ENCODE data around the gene POU5F1.

POU5F1 gene

GRCh38 chr6:31139599-31139998 is 30.9 kb downstream of the POU5F1 start:
- no peak overlapping the region for H3K4me3 ChIP-seq (ENCODE audit: low read length)
- no peak overlapping the region for H2BK15ac ChIP-seq (replicated peaks; ENCODE audit: low read depth)
- H3K27me3 ChIP-seq (ENCODE audit: insufficient read depth, low read length, poor library complexity) = no peaks in the 10 kb centered on the region
- H4K5ac ChIP-seq (ENCODE audit: low read length) = no peak overlapping the region
- H2AK5ac ChIP-seq (ENCODE audit: low read length) = no peak overlapping the region
- H3K4ac ChIP-seq (ENCODE audit: low read depth, low read length) = no peak overlapping the region
- no peaks in the 10 kb centered on the region for H3K79me1 ChIP-seq (ENCODE audit: low read length)
- no peak overlapping the region for H2BK120ac ChIP-seq (ENCODE audit: low read depth, low read length)
- no peak overlapping the region for H3K18ac ChIP-seq (ENCODE audit: low read length)
- peak overlapping the region; percentile 65 for H3K56ac ChIP-seq (ENCODE audit: low read length)
- H3K4me2 ChIP-seq (ENCODE audit: low read length) = no peak overlapping the region
- no peak overlapping the region for H3K27ac ChIP-seq (ENCODE audit: low read depth, low read length)
- H2BK5ac ChIP-seq (ENCODE audit: low read length) = peak overlapping the region; percentile 40
- no peaks in the 10 kb centered on the region for H3K79me2 ChIP-seq (ENCODE audit: control insufficient read depth, insufficient read depth, low read length)
- H3K36me3 ChIP-seq (ENCODE audit: control insufficient read depth, insufficient read depth, low read length) = no peaks in the 10 kb centered on the region
- H3K4me1 ChIP-seq (ENCODE audit: control insufficient read depth, low read depth, low read length) = peaks cover 13% of the 10 kb centered on the region
- no peak overlapping the region for H3K9ac ChIP-seq (ENCODE audit: low read length)
- WGBS (ENCODE audit: extremely low coverage, insufficient coverage, low lambda C conversion rate) = no CpG with 5 or more reads among the region's 4 CpGs
- no peak overlapping the region for H3K23ac ChIP-seq (ENCODE audit: low read length)
- H4K8ac ChIP-seq (ENCODE audit: low read depth, low read length) = no peak overlapping the region
- DNase-seq = peak; percentile 94

GRCh38 chr6:31138982-31139381 is 31.5 kb downstream of the POU5F1 start, which contains the start of gene PSORS1C2:
Gene PSORS1C2 (minus strand): TSS chr6:31139066. CDS start chr6:31139026, 40 bp downstream.
- Histone ChIP-seq H3K79me2 (ENCODE audit: control insufficient read depth, insufficient read depth, low read length) (no peaks in the 10 kb centered on the region), H3K27me3 (ENCODE audit: insufficient read depth, low read length, poor library complexity) (no peaks in the 10 kb centered on the region), H3K27ac (ENCODE audit: low read depth, low read length) (no peak within 1 kb of the TSS), H3K4ac (ENCODE audit: low read depth, low read length) (peak within 1 kb of the TSS; percentile 28), H2BK5ac (ENCODE audit: low read length) (peak within 1 kb of the TSS; percentile 40), H4K8ac (ENCODE audit: low read depth, low read length) (no peak within 1 kb of the TSS), H3K23ac (ENCODE audit: low read length) (no peak within 1 kb of the TSS), H2BK15ac (replicated peaks; ENCODE audit: low read depth) (no peak within 1 kb of the TSS), H2BK120ac (ENCODE audit: low read depth, low read length) (no peak within 1 kb of the TSS), H3K4me1 (ENCODE audit: control insufficient read depth, low read depth, low read length) (peaks cover 13% of the 10 kb centered on the region), H4K5ac (ENCODE audit: low read length) (no peak within 1 kb of the TSS), H3K4me3 (ENCODE audit: low read length) (no peak within 1 kb of the TSS), H3K79me1 (ENCODE audit: low read length) (no peaks in the 10 kb centered on the region), H3K18ac (ENCODE audit: low read length) (peak within 1 kb of the TSS; percentile 35), H3K36me3 (ENCODE audit: control insufficient read depth, insufficient read depth, low read length) (no peaks in the 10 kb centered on the region), H3K9ac (ENCODE audit: low read length) (no peak within 1 kb of the TSS), H3K56ac (ENCODE audit: low read length) (peak within 1 kb of the TSS; percentile 76), H2AK5ac (ENCODE audit: low read length) (peak within 1 kb of the TSS; percentile 80), H3K4me2 (ENCODE audit: low read length) (no peak within 1 kb of the TSS)
- no peak for DNase-seq
- WGBS (ENCODE audit: extremely low coverage, insufficient coverage, low lambda C conversion rate) = no CpG with 5 or more reads among the region's 4 CpGs

GRCh38 chr6:31135710-31136109 is 34.8 kb downstream of the POU5F1 start:
- WGBS (ENCODE audit: extremely low coverage, insufficient coverage, low lambda C conversion rate) = no CpG with 5 or more reads among the region's 10 CpGs
- Histone ChIP-seq H3K18ac (ENCODE audit: low read length) (no peak overlapping the region), H3K27ac (ENCODE audit: low read depth, low read length) (no peak overlapping the region), H4K5ac (ENCODE audit: low read length) (no peak overlapping the region), H3K79me2 (ENCODE audit: control insufficient read depth, insufficient read depth, low read length) (no peaks in the 10 kb centered on the region), H3K4ac (ENCODE audit: low read depth, low read length) (no peak overlapping the region), H3K4me2 (ENCODE audit: low read length) (no peak overlapping the region), H3K56ac (ENCODE audit: low read length) (no peak overlapping the region), H3K23ac (ENCODE audit: low read length) (no peak overlapping the region), H3K4me1 (ENCODE audit: control insufficient read depth, low read depth, low read length) (peaks cover 8% of the 10 kb centered on the region), H2BK5ac (ENCODE audit: low read length) (no peak overlapping the region), H2BK120ac (ENCODE audit: low read depth, low read length) (no peak overlapping the region), H4K8ac (ENCODE audit: low read depth, low read length) (no peak overlapping the region), H2BK15ac (replicated peaks; ENCODE audit: low read depth) (no peak overlapping the region), H3K9ac (ENCODE audit: low read length) (no peak overlapping the region), H2AK5ac (ENCODE audit: low read length) (no peak overlapping the region), H3K27me3 (ENCODE audit: insufficient read depth, low read length, poor library complexity) (no peaks in the 10 kb centered on the region), H3K4me3 (ENCODE audit: low read length) (no peak overlapping the region), H3K79me1 (ENCODE audit: low read length) (no peaks in the 10 kb centered on the region), H3K36me3 (ENCODE audit: control insufficient read depth, insufficient read depth, low read length) (no peaks in the 10 kb centered on the region)
- no peak for DNase-seq

GRCh38 chr6:31132806-31133205 is 37.7 kb downstream of the POU5F1 start:
- no peak overlapping the region for H2AK5ac ChIP-seq (ENCODE audit: low read length)
- H3K4me3 ChIP-seq (ENCODE audit: low read length) = no peak overlapping the region
- H3K4ac ChIP-seq (ENCODE audit: low read depth, low read length) = no peak overlapping the region
- no peak overlapping the region for H3K27ac ChIP-seq (ENCODE audit: low read depth, low read length)
- WGBS (ENCODE audit: extremely low coverage, insufficient coverage, low lambda C conversion rate) = no CpG with 5 or more reads among the region's 6 CpGs
- H2BK15ac ChIP-seq (replicated peaks; ENCODE audit: low read depth) = no peak overlapping the region
- H3K4me1 ChIP-seq (ENCODE audit: control insufficient read depth, low read depth, low read length) = peaks cover 3% of the 10 kb centered on the region
- no peak overlapping the region for H3K23ac ChIP-seq (ENCODE audit: low read length)
- H3K56ac ChIP-seq (ENCODE audit: low read length) = peak overlapping the region; percentile 15
- no peak overlapping the region for H4K5ac ChIP-seq (ENCODE audit: low read length)
- H3K36me3 ChIP-seq (ENCODE audit: control insufficient read depth, insufficient read depth, low read length) = no peaks in the 10 kb centered on the region
- H3K18ac ChIP-seq (ENCODE audit: low read length) = no peak overlapping the region
- no peaks in the 10 kb centered on the region for H3K79me1 ChIP-seq (ENCODE audit: low read length)
- no peaks in the 10 kb centered on the region for H3K79me2 ChIP-seq (ENCODE audit: control insufficient read depth, insufficient read depth, low read length)
- no peaks in the 10 kb centered on the region for H3K27me3 ChIP-seq (ENCODE audit: insufficient read depth, low read length, poor library complexity)
- H2BK120ac ChIP-seq (ENCODE audit: low read depth, low read length) = no peak overlapping the region
- H2BK5ac ChIP-seq (ENCODE audit: low read length) = no peak overlapping the region
- no peak overlapping the region for H3K4me2 ChIP-seq (ENCODE audit: low read length)
- H3K9ac ChIP-seq (ENCODE audit: low read length) = no peak overlapping the region
- no peak overlapping the region for H4K8ac ChIP-seq (ENCODE audit: low read depth, low read length)
- no peak for DNase-seq

- Histone ChIP-seq H3K27ac (ENCODE audit: low read depth, low read length) (no peak overlapping the region), H3K79me1 (ENCODE audit: low read length) (no peaks in the 10 kb centered on the region), H3K36me3 (ENCODE audit: control insufficient read depth, insufficient read depth, low read length) (no peaks in the 10 kb centered on the region), H3K4me3 (ENCODE audit: low read length) (no peak overlapping the region), H3K23ac (ENCODE audit: low read length) (no peak overlapping the region), H2BK120ac (ENCODE audit: low read depth, low read length) (no peak overlapping the region), H3K4ac (ENCODE audit: low read depth, low read length) (no peak overlapping the region), H4K5ac (ENCODE audit: low read length) (no peak overlapping the region), H3K18ac (ENCODE audit: low read length) (no peak overlapping the region), H3K27me3 (ENCODE audit: insufficient read depth, low read length, poor library complexity) (no peaks in the 10 kb centered on the region), H3K56ac (ENCODE audit: low read length) (no peak overlapping the region), H3K4me2 (ENCODE audit: low read length) (no peak overlapping the region), H2AK5ac (ENCODE audit: low read length) (no peak overlapping the region), H2BK15ac (replicated peaks; ENCODE audit: low read depth) (no peak overlapping the region), H3K4me1 (ENCODE audit: control insufficient read depth, low read depth, low read length) (no peaks in the 10 kb centered on the region), H3K79me2 (ENCODE audit: control insufficient read depth, insufficient read depth, low read length) (no peaks in the 10 kb centered on the region), H4K8ac (ENCODE audit: low read depth, low read length) (no peak overlapping the region), H2BK5ac (ENCODE audit: low read length) (no peak overlapping the region), H3K9ac (ENCODE audit: low read length) (no peak overlapping the region)
- no CpG with 5 or more reads among the region's 3 CpGs for WGBS (ENCODE audit: extremely low coverage, insufficient coverage, low lambda C conversion rate)
- peak; percentile 26 for DNase-seq
Observed at GRCh38 chr6:31131595-31131994, 38.9 kb downstream of the POU5F1 start.

- no peak overlapping the region for H3K56ac ChIP-seq (ENCODE audit: low read length)
- H4K8ac ChIP-seq (ENCODE audit: low read depth, low read length) = no peak overlapping the region
- H3K27ac ChIP-seq (ENCODE audit: low read depth, low read length) = no peak overlapping the region
- no peak for DNase-seq
- no peak overlapping the region for H2AK5ac ChIP-seq (ENCODE audit: low read length)
- H3K79me2 ChIP-seq (ENCODE audit: control insufficient read depth, insufficient read depth, low read length) = no peaks in the 10 kb centered on the region
- H3K4me3 ChIP-seq (ENCODE audit: low read length) = no peak overlapping the region
- no peak overlapping the region for H3K9ac ChIP-seq (ENCODE audit: low read length)
- no CpG with 5 or more reads among the region's 3 CpGs for WGBS (ENCODE audit: extremely low coverage, insufficient coverage, low lambda C conversion rate)
- no peak overlapping the region for H3K4me2 ChIP-seq (ENCODE audit: low read length)
- no peaks in the 10 kb centered on the region for H3K4me1 ChIP-seq (ENCODE audit: control insufficient read depth, low read depth, low read length)
- H2BK15ac ChIP-seq (replicated peaks; ENCODE audit: low read depth) = no peak overlapping the region
- no peaks in the 10 kb centered on the region for H3K36me3 ChIP-seq (ENCODE audit: control insufficient read depth, insufficient read depth, low read length)
- no peaks in the 10 kb centered on the region for H3K27me3 ChIP-seq (ENCODE audit: insufficient read depth, low read length, poor library complexity)
- no peak overlapping the region for H2BK5ac ChIP-seq (ENCODE audit: low read length)
- H3K4ac ChIP-seq (ENCODE audit: low read depth, low read length) = no peak overlapping the region
- no peaks in the 10 kb centered on the region for H3K79me1 ChIP-seq (ENCODE audit: low read length)
- H3K18ac ChIP-seq (ENCODE audit: low read length) = no peak overlapping the region
- H3K23ac ChIP-seq (ENCODE audit: low read length) = no peak overlapping the region
- H4K5ac ChIP-seq (ENCODE audit: low read length) = no peak overlapping the region
- H2BK120ac ChIP-seq (ENCODE audit: low read depth, low read length) = no peak overlapping the region
Observed at GRCh38 chr6:31130751-31131150, 39.7 kb downstream of the POU5F1 start.

All from mesendoderm (in vitro differentiated cells).